CD4-positive, alpha-beta T cell (primary cell): ENCODE data around the gene USP40. TPM values are rescaled to one million over a fixed set of nuclear protein-coding genes. Genes with fewer than 3 reads are reported as not detected.

ENCODE experiments used
- ATAC-seq: fragments of 200-7000 bp; cut with Tn5 transposase; one replicate; pipeline ENCODE4 v1.10.0; 2022; ENCODE audit warnings: mild to moderate bottlenecking; ENCODE audit not compliant: poor library complexity
- CTCF ChIA-PET: fragments of 350-600 bp; sonication (Branson Sonifier 250); formaldehyde crosslinking; loops from one replicate; lab custom pipeline; 2021; ENCODE audit warnings: antibody characterized with exemption, inconsistent platforms; lab: Charles Lee
- POLR2A ChIA-PET: fragments of 350-600 bp; sonication (Branson Sonifier 250); formaldehyde crosslinking; loops from one replicate; lab custom pipeline; 2021; ENCODE audit warnings: antibody characterized with exemption, inconsistent platforms; lab: Charles Lee
- DNase-seq, 14 experiments: peaks; one replicate each; pipeline ENCODE4 v3.0.0-alpha.2; 2013 to 2020; ENCODE audit warnings: mixed read lengths in 2 of 14
- H3K27ac ChIP-seq, 2 donors: one replicate each; pipeline versions ENCODE4 v1.5.1 to v1.7.0; 2013; ENCODE audit warnings: low read length in 2 of 2, low read depth in 1 of 2, mild to moderate bottlenecking in 1 of 2
- H3K27me3 ChIP-seq, 2 experiments: 1 replicate in 1 of 2; 2 replicates in 1 of 2; pipeline versions ENCODE4 v1.6.1 to v1.7.0; 2013; ENCODE audit warnings: low read length in 2 of 2, control low read depth in 1 of 2, mild to moderate bottlenecking in 1 of 2, moderate library complexity in 1 of 2; ENCODE audit not compliant: insufficient read depth in 2 of 2, control insufficient read depth in 1 of 2
- H3K36me3 ChIP-seq: one replicate; pipeline ENCODE4 v1.6.1; 2013; ENCODE audit warnings: low read length, control low read depth; ENCODE audit not compliant: insufficient read depth
- H3K4me1 ChIP-seq: one replicate; pipeline ENCODE4 v1.6.1; 2013; ENCODE audit warnings: low read length, control low read depth; ENCODE audit not compliant: insufficient read depth
- H3K4me3 ChIP-seq: one replicate; pipeline ENCODE4 v1.5.1; 2013; ENCODE audit warnings: mild to moderate bottlenecking, low read length, moderate library complexity
- H3K9me3 ChIP-seq, 2 experiments: 1 replicate in 1 of 2; 2 replicates in 1 of 2; pipeline versions ENCODE4 v1.6.1 to v1.7.0; 2013; ENCODE audit warnings: low read length in 2 of 2, mild to moderate bottlenecking in 2 of 2, control low read depth in 1 of 2, moderate library complexity in 1 of 2; ENCODE audit not compliant: control insufficient read depth in 1 of 2, insufficient read depth in 1 of 2
- H3K27ac Mint-ChIP-seq: one replicate; pipeline ENCODE4 v1.8.0; 2020; ENCODE audit warnings: mixed read lengths
- H3K27me3 Mint-ChIP-seq: one replicate; pipeline ENCODE4 v1.8.0; 2021; ENCODE audit warnings: mixed read lengths
- H3K36me3 Mint-ChIP-seq: one replicate; pipeline ENCODE4 v1.8.0; 2021; ENCODE audit warnings: low read depth, mixed read lengths
- H3K4me1 Mint-ChIP-seq: one replicate; pipeline ENCODE4 v1.8.0; 2021; ENCODE audit warnings: low read depth, mixed read lengths
- H3K4me3 Mint-ChIP-seq: one replicate; pipeline ENCODE4 v1.8.0; 2020; ENCODE audit warnings: mild to moderate bottlenecking, mixed read lengths
- H3K9me3 Mint-ChIP-seq: one replicate; pipeline ENCODE4 v1.8.0; 2020; ENCODE audit warnings: mixed read lengths
- CTCF ChIP-seq: fragments of 200-600 bp; IDR thresholded peaks from one replicate; pipeline ENCODE4 v1.8.0; 2022; ENCODE audit warnings: antibody characterized with exemption, mild to moderate bottlenecking
- intact Hi-C, 2 experiments: fragments of 100-400 bp; cut with DNase I in 1 of 2; cut with micrococcal nuclease in 1 of 2; formaldehyde crosslinking; loops; one replicate each; pipeline versions ENCODE4 v1.15.1 to v1.9.0; 2023 to 2025; cut with DNase I, micrococcal nuclease
- total RNA-seq, 174 experiments: library from RNA in 2 of 174; stranded (reverse) in 2 of 174; gene quantifications; one replicate each; pipeline ENCODE4 v1.2.3 and lab custom pipeline; 2021 to 2026

Gene USP40
- total RNA-seq, 2 experiments from 2014 or later, result 7.2 to 8.7 TPM

GRCh38 chr2:233443511-233444183 lies 122.9 kb downstream of the USP40 start:
- intact Hi-C loops, result loop anchor here (1.0 to 10.0 kb wide), 9 partner anchors 21 to 681 kb away; partner anchors contain the start of gene DGKD (in 2 of the 2)
- no peaks in the 10 kb centered on the region for H3K9me3 Mint-ChIP-seq
- DNase-seq (peak; percentile 74 to 92 (median 82)), ATAC-seq (peak; percentile 99)
- peak; percentile 95 for TF ChIP-seq CTCF
- H3K4me3 Mint-ChIP-seq, result no peak overlapping the region
- H3K27ac Mint-ChIP-seq, result peak overlapping the region; percentile 55
- Histone ChIP-seq H3K4me3 (no peak overlapping the region), H3K36me3 (peaks cover 86% of the 10 kb centered on the region), H3K4me1 (peaks cover 12% of the 10 kb centered on the region), H3K27ac (no peak overlapping the region), H3K27me3 (no peaks in the 10 kb centered on the region), H3K9me3 (no peaks in the 10 kb centered on the region)
- H3K27me3 Mint-ChIP-seq, result no peaks in the 10 kb centered on the region
- H3K4me1 Mint-ChIP-seq, result peaks cover 32% of the 10 kb centered on the region
- CTCF ChIA-PET, result interaction anchor here (0.6 to 4.6 kb wide), 26 partner anchors 9 to 590 kb away, joined by 3 to 75 read pairs (median 4); partner anchors contain the start of genes ATG16L1 and DGKD
- H3K36me3 Mint-ChIP-seq, result peaks cover 96% of the 10 kb centered on the region
- POLR2A ChIA-PET, result interaction anchor here (0.7 to 2.6 kb wide), 10 partner anchors 17 to 110 kb away, joined by 3 to 38 read pairs (median 8); no protein-coding TSS in a partner anchor

GRCh38 chr2:233442028-233442310 lies 124.6 kb downstream of the USP40 start:
- ChIA-PET CTCF (interaction anchor here (2.6 to 4.6 kb wide), 2 partner anchors 22 to 36 kb away, joined by 54 to 75 read pairs; no protein-coding TSS in a partner anchor), POLR2A (interaction anchor here (2.0 to 2.6 kb wide), 2 partner anchors 28 to 38 kb away, joined by 7 to 38 read pairs; no protein-coding TSS in a partner anchor)
- intact Hi-C loops, result loop anchor here (2.0 to 10.0 kb wide), 6 partner anchors 19 to 680 kb away; partner anchors contain the start of gene DGKD (in 1 of the 2)
- Mint-ChIP-seq H3K27ac (peak overlapping the region; percentile 55), H3K9me3 (no peaks in the 10 kb centered on the region), H3K4me1 (peaks cover 32% of the 10 kb centered on the region), H3K36me3 (peaks cover 95% of the 10 kb centered on the region), H3K4me3 (no peak overlapping the region), H3K27me3 (no peaks in the 10 kb centered on the region)
- ATAC-seq (no peak), DNase-seq (peak in 1 of 14 experiments; percentile 6)
- no peak overlapping the region for H3K4me3 ChIP-seq
- H3K27ac ChIP-seq, result no peak overlapping the region
- no peaks in the 10 kb centered on the region for H3K27me3 ChIP-seq
- TF ChIP-seq CTCF, result no peak
- peaks cover 86% of the 10 kb centered on the region for H3K36me3 ChIP-seq
- no peaks in the 10 kb centered on the region for H3K9me3 ChIP-seq
- H3K4me1 ChIP-seq, result peaks cover 12% of the 10 kb centered on the region

GRCh38 chr2:233441161-233442027 lies 125.2 kb downstream of the USP40 start:
- Mint-ChIP-seq H3K36me3 (peaks cover 95% of the 10 kb centered on the region), H3K4me3 (no peak overlapping the region), H3K9me3 (no peaks in the 10 kb centered on the region), H3K4me1 (peaks cover 32% of the 10 kb centered on the region), H3K27ac (peak overlapping the region; percentile 69), H3K27me3 (no peaks in the 10 kb centered on the region)
- TF ChIP-seq CTCF, result no peak
- H3K4me1 ChIP-seq, result peaks cover 12% of the 10 kb centered on the region
- no peak overlapping the region for H3K4me3 ChIP-seq
- intact Hi-C loops, result loop anchor here (2.0 to 10.0 kb wide), 6 partner anchors 19 to 679 kb away; partner anchors contain the start of gene DGKD (in 1 of the 2)
- peaks cover 86% of the 10 kb centered on the region for H3K36me3 ChIP-seq
- peak in 1 of 14 experiments; percentile 29 for DNase-seq
- ChIA-PET POLR2A (no interaction called here), CTCF (interaction anchor here (4.6 kb wide), 1 partner anchor 35 kb away, joined by 75 read pairs; no protein-coding TSS in a partner anchor)
- ATAC-seq, result no peak
- no peaks in the 10 kb centered on the region for H3K9me3 ChIP-seq
- no peaks in the 10 kb centered on the region for H3K27me3 ChIP-seq
- no peak overlapping the region for H3K27ac ChIP-seq
